ENCODE data around the gene DTNBP1. TPM values are rescaled to one million over a fixed set of nuclear protein-coding genes. Genes with fewer than 3 reads are reported as not detected.

DTNBP1 gene
- total and polyA plus RNA-seq, 2 donors (not counting 1 experiment from before 2014, with no cell fraction given): 9.9 to 13.6 TPM

DNA sequence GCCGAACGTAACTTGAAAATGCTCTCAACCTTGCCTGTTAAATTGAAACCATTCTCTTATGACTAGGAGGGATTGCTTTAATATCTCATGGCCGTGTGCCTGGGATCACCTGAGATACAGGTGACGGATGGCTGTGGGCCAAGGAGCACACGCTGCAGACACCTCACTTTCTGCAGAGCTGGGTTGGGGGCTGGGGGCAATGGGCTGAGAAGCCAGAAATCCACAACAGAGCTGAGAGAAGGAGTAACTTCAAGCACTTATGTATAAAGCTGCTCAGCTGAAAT, 170.9 kb downstream of the DTNBP1 start:
- H4K20me1 ChIP-seq (ENCODE audit: control insufficient read depth, extremely low read depth, insufficient read depth, low read length): no peaks in the 10 kb centered on the region
- H3K4me1 ChIP-seq (ENCODE audit: control insufficient read depth, extremely low read depth, insufficient read depth, low read length): peaks cover 3% of the 10 kb centered on the region
- no peak for TF ChIP-seq EZH2 (IDR thresholded peaks at IDR 0.05; ENCODE audit: low read length, missing control alignments)
- TF ChIP-seq, protein P1, sequence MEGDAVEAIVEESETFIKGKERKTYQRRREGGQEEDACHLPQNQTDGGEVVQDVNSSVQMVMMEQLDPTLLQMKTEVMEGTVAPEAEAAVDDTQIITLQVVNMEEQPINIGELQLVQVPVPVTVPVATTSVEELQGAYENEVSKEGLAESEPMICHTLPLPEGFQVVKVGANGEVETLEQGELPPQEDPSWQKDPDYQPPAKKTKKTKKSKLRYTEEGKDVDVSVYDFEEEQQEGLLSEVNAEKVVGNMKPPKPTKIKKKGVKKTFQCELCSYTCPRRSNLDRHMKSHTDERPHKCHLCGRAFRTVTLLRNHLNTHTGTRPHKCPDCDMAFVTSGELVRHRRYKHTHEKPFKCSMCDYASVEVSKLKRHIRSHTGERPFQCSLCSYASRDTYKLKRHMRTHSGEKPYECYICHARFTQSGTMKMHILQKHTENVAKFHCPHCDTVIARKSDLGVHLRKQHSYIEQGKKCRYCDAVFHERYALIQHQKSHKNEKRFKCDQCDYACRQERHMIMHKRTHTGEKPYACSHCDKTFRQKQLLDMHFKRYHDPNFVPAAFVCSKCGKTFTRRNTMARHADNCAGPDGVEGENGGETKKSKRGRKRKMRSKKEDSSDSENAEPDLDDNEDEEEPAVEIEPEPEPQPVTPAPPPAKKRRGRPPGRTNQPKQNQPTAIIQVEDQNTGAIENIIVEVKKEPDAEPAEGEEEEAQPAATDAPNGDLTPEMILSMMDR (conservative IDR thresholded peaks at IDR 0.05 in 1 of 2, IDR thresholded peaks at IDR 0.05 in 1 of 2; ENCODE audit: low read depth in 1 of 2, low read length in 2 of 2): no peak
- H3K4me3 ChIP-seq (replicated peaks in 1 of 4; ENCODE audit: control extremely low read depth in 1 of 4, insufficient read depth in 1 of 4, low read depth in 3 of 4, low read length in 4 of 4): no peak overlapping the region
- H3K4me2 ChIP-seq (ENCODE audit: extremely low read depth, insufficient read depth, low read length): no peak overlapping the region
- no peak overlapping the region for H3K27ac ChIP-seq (ENCODE audit: insufficient read depth, low read length)
- no peaks in the 10 kb centered on the region for H3K27me3 ChIP-seq (ENCODE audit: control insufficient read depth, insufficient read depth, low read length)
- H3K9ac ChIP-seq (ENCODE audit: insufficient read depth, low read length): no peak overlapping the region
- no peak for DNase-seq (ENCODE audit: low read depth in 2 of 2)
- peaks cover 6% of the 10 kb centered on the region for H3K36me3 ChIP-seq (ENCODE audit: control insufficient read depth, insufficient read depth, low read length)
- no peak overlapping the region for H2AFZ ChIP-seq (ENCODE audit: low read length)
- no peaks in the 10 kb centered on the region for H3K79me2 ChIP-seq (ENCODE audit: control insufficient read depth, insufficient read depth, low read length)
- H3K9me3 ChIP-seq (ENCODE audit: control insufficient read depth, insufficient read depth, low read depth, low read length): no peaks in the 10 kb centered on the region

GRCh38 chr6:15491255-15491985, 171.4 kb downstream of the DTNBP1 start:
- Histone ChIP-seq H3K36me3 (ENCODE audit: control insufficient read depth, insufficient read depth, low read length) (peaks cover 2% of the 10 kb centered on the region), H3K9me3 (ENCODE audit: control insufficient read depth, insufficient read depth, low read depth, low read length) (no peaks in the 10 kb centered on the region), H3K27ac (ENCODE audit: insufficient read depth, low read length) (no peak overlapping the region), H3K79me2 (ENCODE audit: control insufficient read depth, insufficient read depth, low read length) (no peaks in the 10 kb centered on the region), H3K9ac (ENCODE audit: insufficient read depth, low read length) (no peak overlapping the region), H3K4me2 (ENCODE audit: extremely low read depth, insufficient read depth, low read length) (no peak overlapping the region), H3K4me1 (ENCODE audit: control insufficient read depth, extremely low read depth, insufficient read depth, low read length) (peaks cover 3% of the 10 kb centered on the region), H4K20me1 (ENCODE audit: control insufficient read depth, extremely low read depth, insufficient read depth, low read length) (no peaks in the 10 kb centered on the region), H3K27me3 (ENCODE audit: control insufficient read depth, insufficient read depth, low read length) (no peaks in the 10 kb centered on the region), H2AFZ (ENCODE audit: low read length) (no peak overlapping the region), H3K4me3 (replicated peaks in 1 of 4; ENCODE audit: control extremely low read depth in 1 of 4, insufficient read depth in 1 of 4, low read depth in 3 of 4, low read length in 4 of 4) (no peak overlapping the region)
- DNase-seq (ENCODE audit: low read depth in 2 of 2): peak; percentile 66 to 89
- TF ChIP-seq EZH2 (IDR thresholded peaks at IDR 0.05; ENCODE audit: low read length, missing control alignments): no peak
- TF ChIP-seq, protein P1 (conservative IDR thresholded peaks at IDR 0.05 in 1 of 2, IDR thresholded peaks at IDR 0.05 in 1 of 2; ENCODE audit: low read depth in 1 of 2, low read length in 2 of 2): peak; percentile 97

DNA sequence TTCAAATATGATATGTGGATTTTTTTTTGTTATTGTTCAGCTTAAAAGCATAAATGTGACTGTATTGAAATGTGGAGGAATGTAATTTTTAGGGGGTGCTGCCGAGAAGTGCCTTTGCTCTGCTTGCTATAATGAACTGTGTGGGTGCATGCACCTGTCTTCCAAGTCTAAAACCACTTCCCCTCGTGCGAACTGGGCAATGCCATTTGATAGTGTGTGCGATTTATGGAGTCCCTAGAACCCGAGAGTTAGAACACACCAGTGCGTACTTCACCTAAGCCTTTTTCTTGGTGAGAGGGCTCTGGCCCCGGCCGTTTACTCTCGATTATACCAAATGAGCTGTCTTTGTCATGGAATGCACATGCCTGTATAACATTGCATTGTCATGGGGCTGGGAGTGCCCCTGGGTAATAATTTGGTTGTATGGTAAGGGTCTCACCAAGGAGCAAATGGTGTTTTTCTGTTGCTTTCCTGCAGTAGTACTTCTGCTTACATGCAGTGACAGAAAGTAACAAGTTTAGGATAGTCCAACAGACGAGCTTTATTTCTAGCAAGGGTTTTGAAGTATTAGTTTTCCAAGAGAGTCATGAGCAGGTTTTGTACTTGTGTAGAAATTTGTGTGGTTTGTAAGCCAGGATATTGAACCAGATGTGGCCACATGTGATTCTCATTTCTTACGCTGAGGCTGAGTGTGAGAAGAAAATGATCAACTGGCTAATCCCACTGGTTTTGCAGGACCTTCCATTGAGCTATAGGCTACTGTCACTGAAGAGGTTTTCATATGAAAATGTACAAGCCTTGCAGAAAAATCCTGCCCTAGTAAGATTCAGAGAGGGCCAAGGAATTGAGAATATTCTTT, 172.4 kb downstream of the DTNBP1 start:
- DNase-seq (ENCODE audit: low read depth in 2 of 2): no peak
- no peak for TF ChIP-seq EZH2 (IDR thresholded peaks at IDR 0.05; ENCODE audit: low read length, missing control alignments)
- TF ChIP-seq, protein P1 (conservative IDR thresholded peaks at IDR 0.05 in 1 of 2, IDR thresholded peaks at IDR 0.05 in 1 of 2; ENCODE audit: low read depth in 1 of 2, low read length in 2 of 2): no peak
- no peak overlapping the region for H3K9ac ChIP-seq (ENCODE audit: insufficient read depth, low read length)
- H3K4me2 ChIP-seq (ENCODE audit: extremely low read depth, insufficient read depth, low read length): no peak overlapping the region
- H3K27me3 ChIP-seq (ENCODE audit: control insufficient read depth, insufficient read depth, low read length): no peaks in the 10 kb centered on the region
- H2AFZ ChIP-seq (ENCODE audit: low read length): no peak overlapping the region
- no peak overlapping the region for H3K4me3 ChIP-seq (replicated peaks in 1 of 4; ENCODE audit: control extremely low read depth in 1 of 4, insufficient read depth in 1 of 4, low read depth in 3 of 4, low read length in 4 of 4)
- peaks cover 2% of the 10 kb centered on the region for H3K36me3 ChIP-seq (ENCODE audit: control insufficient read depth, insufficient read depth, low read length)
- peaks cover 3% of the 10 kb centered on the region for H3K4me1 ChIP-seq (ENCODE audit: control insufficient read depth, extremely low read depth, insufficient read depth, low read length)
- H4K20me1 ChIP-seq (ENCODE audit: control insufficient read depth, extremely low read depth, insufficient read depth, low read length): no peaks in the 10 kb centered on the region
- no peak overlapping the region for H3K27ac ChIP-seq (ENCODE audit: insufficient read depth, low read length)
- no peaks in the 10 kb centered on the region for H3K79me2 ChIP-seq (ENCODE audit: control insufficient read depth, insufficient read depth, low read length)
- no peaks in the 10 kb centered on the region for H3K9me3 ChIP-seq (ENCODE audit: control insufficient read depth, insufficient read depth, low read depth, low read length)
